Transverse colon (tissue), 4 donors: Measurements from ENCODE around the gene SHROOM1. TPM values are rescaled to one million over a fixed set of nuclear protein-coding genes. Genes with fewer than 3 reads are reported as not detected.

Experiments used
- DNase-seq: peaks from one replicate; pipeline ENCODE4 v3.0.0-alpha.2; 2019
- H3K27ac ChIP-seq, 4 donors: fragments of 200-600 bp; sonication (generic); 2 replicates each; pipeline ENCODE4 v1.5.1; 2016 to 2018; ENCODE audit warnings: inconsistent platforms in 4 of 4
- H3K27me3 ChIP-seq: fragments of 200-600 bp; sonication (generic); 2 replicates; pipeline ENCODE4 v1.5.1; 2017; ENCODE audit warnings: inconsistent platforms
- H3K36me3 ChIP-seq, 4 donors: fragments of 200-600 bp; sonication (generic); 2 replicates each; pipeline ENCODE4 v1.5.1; 2017 to 2019; ENCODE audit warnings: inconsistent platforms in 4 of 4
- H3K4me1 ChIP-seq, 4 donors: fragments of 200-600 bp; sonication (generic); 2 replicates each; pipeline ENCODE4 v1.5.1; 2017 to 2020; ENCODE audit warnings: inconsistent platforms in 4 of 4
- H3K4me3 ChIP-seq, 4 donors: fragments of 200-600 bp; sonication (generic); 1 replicate in 1 of 4; 2 replicates in 3 of 4; pipeline versions ENCODE4 v1.5.1 to v1.6.1; 2017 to 2019; ENCODE audit warnings: inconsistent platforms in 4 of 4
- H3K9me3 ChIP-seq, 2 donors: fragments of 200-600 bp; sonication (generic); 2 replicates each; pipeline ENCODE4 v1.5.1; 2017 to 2019; ENCODE audit warnings: inconsistent platforms in 2 of 2
- CTCF ChIP-seq, 5 experiments: fragments of 200-600 bp in 3 of 5; fragments of 450-650 bp in 2 of 5; sonication (generic) in 3 of 5; IDR thresholded peaks; 1 replicate in 2 of 5; 2 replicates in 3 of 5; pipeline ENCODE4 v1.5.1; 2016 to 2017; ENCODE audit warnings: antibody characterized with exemption in 5 of 5, inconsistent platforms in 3 of 5, mild to moderate bottlenecking in 2 of 5, moderate library complexity in 1 of 5
- EP300 ChIP-seq: sonication (generic); formaldehyde crosslinking; IDR thresholded peaks from one replicate; pipeline ENCODE4 v1.6.1; 2017; ENCODE audit warnings: antibody characterized with exemption, low read depth
- POLR2A ChIP-seq: fragments of 450-650 bp; IDR thresholded peaks from one replicate; pipeline ENCODE4 v1.6.1; 2016; ENCODE audit warnings: antibody characterized with exemption, mild to moderate bottlenecking, moderate library complexity
- POLR2AphosphoS5 ChIP-seq, 3 donors: sonication (generic); formaldehyde crosslinking; IDR thresholded peaks; one replicate each; pipeline ENCODE4 v1.6.1; 2016; ENCODE audit warnings: antibody characterized with exemption in 3 of 3
- WGBS, 2 donors: methylation state at CpG; one replicate each; pipeline ENCODE4 v1.1.5; 2018; ENCODE audit warnings: low coverage in 1 of 2; 5-methylcytosine and 5-hydroxymethylcytosine counted together
- in situ Hi-C, 4 donors: fragments of 200-750 bp; cut with MboI; loops; one replicate each; pipeline versions ENCODE4 v1.15.0 to v1.15.1; 2017; ENCODE audit warnings: low sequenced_read_pairs in 3 of 4, low pct_ligation_motif_present in 1 of 4, low pct_unique_long_range_greater_than_20kb in 1 of 4
- intact Hi-C: fragments of 100-400 bp; cut with DNase I; formaldehyde crosslinking; loops from one replicate; pipeline ENCODE4 v1.15.1; 2023; ENCODE audit warnings: low total_unique reads
- total RNA-seq, 4 donors: library from RNA; depleted of rRNA; stranded (reverse); fragments of >200 nt; gene quantifications; one replicate each; pipeline ENCODE4 v1.1.0, GENCODE V29; 2016

The SHROOM1 gene
- total RNA-seq, 4 donors from 2014 or later = 65.3 to 244 (median 77.3) TPM

- no peak for DNase-seq
- intact Hi-C loops = loop anchor here (10.0 kb wide), 1 partner anchor 1334 kb away; the partner anchor contains the start of gene TCF7
- in situ Hi-C loops = loop anchor here in 1 of 4 donors (25.0 kb wide), 1 partner anchor 394 kb away; no protein-coding TSS in a partner anchor
- no peaks in the 10 kb centered on the region for H3K9me3 ChIP-seq
- H3K4me1 ChIP-seq = peaks cover 0 to 12% (median 7%) of the 10 kb centered on the region in 4 donors
- no peak for TF ChIP-seq EP300
- TF ChIP-seq POLR2AphosphoS5 (IDR thresholded peaks at IDR 0.05) = no peak
- no peak for TF ChIP-seq CTCF (IDR thresholded peaks at IDR 0.05)
- TF ChIP-seq POLR2A = no peak
- 88 to 90% methylated on average over 2 to 4 of the region's 4 CpGs for WGBS, 2 donors
- no peak overlapping the region for H3K4me3 ChIP-seq
- H3K27me3 ChIP-seq = no peaks in the 10 kb centered on the region
- no peaks in the 10 kb centered on the region for H3K36me3 ChIP-seq
- no peak overlapping the region for H3K27ac ChIP-seq
Measured at GRCh38 chr5:132781029-132781428, 49.4 kb downstream of the SHROOM1 start.

- Histone ChIP-seq H3K36me3 (no peaks in the 10 kb centered on the region), H3K9me3 (no peaks in the 10 kb centered on the region), H3K4me1 (peaks cover 0 to 17% (median 12%) of the 10 kb centered on the region in 4 donors), H3K27ac (no peak overlapping the region), H3K4me3 (no peak overlapping the region), H3K27me3 (no peaks in the 10 kb centered on the region)
- WGBS, 2 donors = 84 to 86% methylated on average over 1 of the region's 1 CpG
- no peak for TF ChIP-seq EP300
- TF ChIP-seq CTCF (IDR thresholded peaks at IDR 0.05) = no peak
- no peak for TF ChIP-seq POLR2AphosphoS5 (IDR thresholded peaks at IDR 0.05)
- TF ChIP-seq POLR2A = no peak
- in situ Hi-C loops (loop anchor here in 1 of 4 donors (25.0 kb wide), 1 partner anchor 393 kb away; no protein-coding TSS in a partner anchor), intact Hi-C loops (loop anchor here (10.0 kb wide), 1 partner anchor 1334 kb away; the partner anchor contains the start of gene TCF7)
- DNase-seq = no peak
Measured at GRCh38 chr5:132780577-132780976, 49.9 kb downstream of the SHROOM1 start.

- Histone ChIP-seq H3K36me3 (no peaks in the 10 kb centered on the region), H3K27me3 (no peaks in the 10 kb centered on the region), H3K27ac (no peak overlapping the region), H3K9me3 (no peaks in the 10 kb centered on the region), H3K4me1 (peaks cover 3 to 23% (median 18%) of the 10 kb centered on the region in 4 donors), H3K4me3 (no peak overlapping the region)
- no peak for DNase-seq
- in situ Hi-C loops = loop anchor here in 1 of 4 donors (25.0 kb wide), 1 partner anchor 393 kb away; no protein-coding TSS in a partner anchor
- no peak for TF ChIP-seq POLR2A
- TF ChIP-seq EP300 = no peak
- no peak for TF ChIP-seq POLR2AphosphoS5 (IDR thresholded peaks at IDR 0.05)
- TF ChIP-seq CTCF (IDR thresholded peaks at IDR 0.05) = no peak
- 78 to 95% methylated on average over 1 to 3 of the region's 3 CpGs for WGBS, 2 donors
- intact Hi-C loops = loop anchor here (10.0 kb wide), 1 partner anchor 1335 kb away; the partner anchor contains the start of gene TCF7
Measured at GRCh38 chr5:132779961-132780360, 50.5 kb downstream of the SHROOM1 start.

DNA sequence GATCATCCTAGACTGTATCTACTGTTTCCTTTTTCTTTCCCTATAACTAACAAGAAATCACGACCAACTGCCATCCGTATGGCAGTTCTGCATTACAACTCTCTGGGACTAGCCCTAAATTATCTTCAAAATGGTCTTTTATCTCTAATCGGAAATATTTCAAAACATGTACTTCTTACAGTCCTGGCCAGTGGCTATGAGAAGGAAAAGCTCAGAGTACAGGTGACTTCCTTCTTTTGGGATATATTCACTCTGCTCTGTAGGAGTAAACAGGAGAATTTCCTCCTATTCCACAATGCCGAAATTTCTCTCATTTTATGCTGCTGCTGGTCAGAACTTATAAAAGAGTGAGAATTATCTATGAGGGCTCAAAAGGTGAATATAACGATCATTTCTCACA is 51.6 kb downstream of the SHROOM1 start:
- in situ Hi-C loops (loop anchor here in 1 of 4 donors (25.0 kb wide), 1 partner anchor 392 kb away; no protein-coding TSS in a partner anchor), intact Hi-C loops (no loop called here)
- no peak for DNase-seq
- H3K27me3 ChIP-seq = no peaks in the 10 kb centered on the region
- H3K4me3 ChIP-seq = no peak overlapping the region
- peaks cover 7 to 26% (median 21%) of the 10 kb centered on the region in 4 donors for H3K4me1 ChIP-seq
- no peak overlapping the region for H3K27ac ChIP-seq
- WGBS, 2 donors = 80 to 91% methylated on average over 4 to 5 of the region's 5 CpGs
- no peaks in the 10 kb centered on the region for H3K36me3 ChIP-seq
- TF ChIP-seq CTCF (IDR thresholded peaks at IDR 0.05) = no peak
- no peak for TF ChIP-seq POLR2A
- no peaks in the 10 kb centered on the region for H3K9me3 ChIP-seq
